ENCODE measurements around the gene HARBI1.

DNA sequence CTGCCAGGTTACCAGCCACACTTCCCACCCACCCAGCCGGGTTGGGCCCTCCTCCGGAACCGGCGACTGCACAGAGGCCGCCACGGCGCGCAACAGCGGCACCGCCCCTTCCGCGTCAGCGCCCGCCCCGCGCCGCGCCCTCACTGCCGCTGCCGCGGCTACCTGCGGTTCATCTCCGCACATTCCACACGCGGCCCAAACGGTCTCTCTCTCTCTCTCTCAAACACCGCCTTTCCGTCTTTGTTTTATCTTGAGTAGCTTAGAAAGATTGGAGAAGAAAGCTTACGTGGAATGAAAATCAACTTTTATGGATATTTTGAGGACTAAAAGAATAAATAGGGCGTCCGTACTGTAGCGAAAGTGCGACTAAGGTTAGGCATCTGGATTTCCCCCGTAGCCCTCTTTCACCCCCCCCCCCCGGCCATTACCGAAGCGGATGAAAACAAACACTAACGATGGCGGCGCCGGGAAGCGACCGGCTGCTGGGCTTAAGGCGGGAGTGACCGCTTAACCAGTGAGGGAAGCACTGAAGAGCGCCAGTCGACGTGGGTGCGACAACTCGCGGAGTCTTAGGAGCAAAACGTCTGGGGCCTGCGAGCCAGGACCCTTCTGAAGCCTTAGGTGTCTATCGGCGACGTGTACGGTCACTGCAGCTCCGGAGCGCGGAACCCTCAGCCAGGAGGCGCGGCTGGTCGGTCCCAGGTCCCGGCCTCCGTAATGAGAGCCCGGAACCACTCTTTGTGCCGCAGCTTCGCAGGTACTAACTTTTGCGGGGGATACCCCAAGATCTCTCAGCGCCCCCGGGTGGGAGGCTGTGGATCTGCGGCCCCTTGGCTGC lies at the start of gene HARBI1, which contains the start of gene ATG13:
- no peak for TF ChIP-seq BACH2 (CRISPR knock-in tag; IDR thresholded peaks at IDR 0.05; ENCODE audit: borderline replicate concordance)
- no peak for TF ChIP-seq PPARA (CRISPR knock-in tag; IDR thresholded peaks at IDR 0.05; ENCODE audit: borderline replicate concordance)
- no peak for TF ChIP-seq ZNF70 (CRISPR knock-in tag; IDR thresholded peaks at IDR 0.05)
- no peak for TF ChIP-seq ZNF565 (CRISPR knock-in tag; conservative IDR thresholded peaks at IDR 0.05; ENCODE audit: low read depth)
- TF ChIP-seq CREB5 (CRISPR knock-in tag; IDR thresholded peaks at IDR 0.05; ENCODE audit: low read depth): no peak
- no peak for TF ChIP-seq ZFP30 (CRISPR knock-in tag; IDR thresholded peaks at IDR 0.05)
- TF ChIP-seq, protein P1, sequence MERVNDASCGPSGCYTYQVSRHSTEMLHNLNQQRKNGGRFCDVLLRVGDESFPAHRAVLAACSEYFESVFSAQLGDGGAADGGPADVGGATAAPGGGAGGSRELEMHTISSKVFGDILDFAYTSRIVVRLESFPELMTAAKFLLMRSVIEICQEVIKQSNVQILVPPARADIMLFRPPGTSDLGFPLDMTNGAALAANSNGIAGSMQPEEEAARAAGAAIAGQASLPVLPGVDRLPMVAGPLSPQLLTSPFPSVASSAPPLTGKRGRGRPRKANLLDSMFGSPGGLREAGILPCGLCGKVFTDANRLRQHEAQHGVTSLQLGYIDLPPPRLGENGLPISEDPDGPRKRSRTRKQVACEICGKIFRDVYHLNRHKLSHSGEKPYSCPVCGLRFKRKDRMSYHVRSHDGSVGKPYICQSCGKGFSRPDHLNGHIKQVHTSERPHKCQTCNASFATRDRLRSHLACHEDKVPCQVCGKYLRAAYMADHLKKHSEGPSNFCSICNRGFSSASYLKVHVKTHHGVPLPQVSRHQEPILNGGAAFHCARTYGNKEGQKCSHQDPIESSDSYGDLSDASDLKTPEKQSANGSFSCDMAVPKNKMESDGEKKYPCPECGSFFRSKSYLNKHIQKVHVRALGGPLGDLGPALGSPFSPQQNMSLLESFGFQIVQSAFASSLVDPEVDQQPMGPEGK (CRISPR knock-in tag; IDR thresholded peaks at IDR 0.05; ENCODE audit: borderline replicate concordance): no peak
- TF ChIP-seq, protein P2, sequence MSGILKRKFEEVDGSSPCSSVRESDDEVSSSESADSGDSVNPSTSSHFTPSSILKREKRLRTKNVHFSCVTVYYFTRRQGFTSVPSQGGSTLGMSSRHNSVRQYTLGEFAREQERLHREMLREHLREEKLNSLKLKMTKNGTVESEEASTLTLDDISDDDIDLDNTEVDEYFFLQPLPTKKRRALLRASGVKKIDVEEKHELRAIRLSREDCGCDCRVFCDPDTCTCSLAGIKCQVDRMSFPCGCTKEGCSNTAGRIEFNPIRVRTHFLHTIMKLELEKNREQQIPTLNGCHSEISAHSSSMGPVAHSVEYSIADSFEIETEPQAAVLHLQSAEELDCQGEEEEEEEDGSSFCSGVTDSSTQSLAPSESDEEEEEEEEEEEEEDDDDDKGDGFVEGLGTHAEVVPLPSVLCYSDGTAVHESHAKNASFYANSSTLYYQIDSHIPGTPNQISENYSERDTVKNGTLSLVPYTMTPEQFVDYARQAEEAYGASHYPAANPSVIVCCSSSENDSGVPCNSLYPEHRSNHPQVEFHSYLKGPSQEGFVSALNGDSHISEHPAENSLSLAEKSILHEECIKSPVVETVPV (CRISPR knock-in tag; IDR thresholded peaks at IDR 0.05): no peak
- TF ChIP-seq, protein P3, sequence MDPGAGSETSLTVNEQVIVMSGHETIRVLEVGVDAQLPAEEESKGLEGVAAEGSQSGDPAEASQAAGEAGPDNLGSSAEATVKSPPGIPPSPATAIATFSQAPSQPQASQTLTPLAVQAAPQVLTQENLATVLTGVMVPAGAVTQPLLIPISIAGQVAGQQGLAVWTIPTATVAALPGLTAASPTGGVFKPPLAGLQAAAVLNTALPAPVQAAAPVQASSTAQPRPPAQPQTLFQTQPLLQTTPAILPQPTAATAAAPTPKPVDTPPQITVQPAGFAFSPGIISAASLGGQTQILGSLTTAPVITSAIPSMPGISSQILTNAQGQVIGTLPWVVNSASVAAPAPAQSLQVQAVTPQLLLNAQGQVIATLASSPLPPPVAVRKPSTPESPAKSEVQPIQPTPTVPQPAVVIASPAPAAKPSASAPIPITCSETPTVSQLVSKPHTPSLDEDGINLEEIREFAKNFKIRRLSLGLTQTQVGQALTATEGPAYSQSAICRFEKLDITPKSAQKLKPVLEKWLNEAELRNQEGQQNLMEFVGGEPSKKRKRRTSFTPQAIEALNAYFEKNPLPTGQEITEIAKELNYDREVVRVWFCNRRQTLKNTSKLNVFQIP (CRISPR knock-in tag; IDR thresholded peaks at IDR 0.05; ENCODE audit: borderline replicate concordance, low read depth): no peak
- no peak for TF ChIP-seq RARB (CRISPR knock-in tag; IDR thresholded peaks at IDR 0.05)
- no peak for TF ChIP-seq OSR1 (CRISPR knock-in tag; IDR thresholded peaks at IDR 0.05)
- no peak for TF ChIP-seq GLIS3 (CRISPR knock-in tag; IDR thresholded peaks at IDR 0.05)

Data from SK-N-SH treated with all-trans-retinoic acid at 6 μM for 48 hours (cell line).